ENCODE results near the gene GPR180.

- TF ChIP-seq CTCF (IDR thresholded peaks at IDR 0.05) (no peak), POLR2A (IDR thresholded peaks at IDR 0.05) (no peak), POLR2AphosphoS5 (IDR thresholded peaks at IDR 0.05; ENCODE audit: insufficient read depth in 1 of 2, low read depth in 1 of 2) (no peak)
Measured at GRCh38 chr13:94596575-94596971, 5.1 kb upstream of the GPR180 start.
